ENCODE data around the gene KRI1.

Gene KRI1

GRCh38 chr19:10593148-10593547, 27.3 kb upstream of the KRI1 start:
- Histone ChIP-seq H3K36me3 (no peaks in the 10 kb centered on the region), H3K27ac (peak overlapping the region; percentile 100), H3K4me3 (ENCODE audit: low read depth in 1 of 2, low read length in 1 of 2) (peak overlapping the region; percentile 65 to 66), H3K9me3 (no peaks in the 10 kb centered on the region), H3K4me1 (ENCODE audit: control insufficient read depth in 1 of 2, insufficient read depth in 1 of 2, low read depth in 1 of 2, low read length in 1 of 2) (peaks cover 90 to 91% of the 10 kb centered on the region in 2 experiments), H3K27me3 (no peaks in the 10 kb centered on the region)
- TF ChIP-seq, protein P1, sequence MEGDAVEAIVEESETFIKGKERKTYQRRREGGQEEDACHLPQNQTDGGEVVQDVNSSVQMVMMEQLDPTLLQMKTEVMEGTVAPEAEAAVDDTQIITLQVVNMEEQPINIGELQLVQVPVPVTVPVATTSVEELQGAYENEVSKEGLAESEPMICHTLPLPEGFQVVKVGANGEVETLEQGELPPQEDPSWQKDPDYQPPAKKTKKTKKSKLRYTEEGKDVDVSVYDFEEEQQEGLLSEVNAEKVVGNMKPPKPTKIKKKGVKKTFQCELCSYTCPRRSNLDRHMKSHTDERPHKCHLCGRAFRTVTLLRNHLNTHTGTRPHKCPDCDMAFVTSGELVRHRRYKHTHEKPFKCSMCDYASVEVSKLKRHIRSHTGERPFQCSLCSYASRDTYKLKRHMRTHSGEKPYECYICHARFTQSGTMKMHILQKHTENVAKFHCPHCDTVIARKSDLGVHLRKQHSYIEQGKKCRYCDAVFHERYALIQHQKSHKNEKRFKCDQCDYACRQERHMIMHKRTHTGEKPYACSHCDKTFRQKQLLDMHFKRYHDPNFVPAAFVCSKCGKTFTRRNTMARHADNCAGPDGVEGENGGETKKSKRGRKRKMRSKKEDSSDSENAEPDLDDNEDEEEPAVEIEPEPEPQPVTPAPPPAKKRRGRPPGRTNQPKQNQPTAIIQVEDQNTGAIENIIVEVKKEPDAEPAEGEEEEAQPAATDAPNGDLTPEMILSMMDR (IDR thresholded peaks at IDR 0.05) = no peak

DNA sequence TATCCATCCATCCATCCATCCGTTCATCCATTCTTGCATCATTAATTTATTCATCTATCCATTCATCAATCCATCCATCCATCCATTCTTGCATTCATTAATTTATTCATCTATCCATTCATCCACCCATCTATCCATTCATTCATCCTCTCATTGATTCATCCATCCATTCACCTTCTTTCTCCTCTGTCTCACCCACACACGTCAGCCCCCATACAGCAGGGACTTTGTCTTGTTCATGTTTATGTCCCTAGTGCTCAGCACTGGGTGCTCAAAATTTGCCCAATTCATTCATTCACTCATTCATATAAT, 22.0 kb upstream of the KRI1 start:
- Histone ChIP-seq H3K27me3 (peaks cover 17% of the 10 kb centered on the region), H3K36me3 (no peaks in the 10 kb centered on the region), H3K27ac (no peak overlapping the region), H3K9me3 (no peaks in the 10 kb centered on the region), H3K4me1 (ENCODE audit: control insufficient read depth in 1 of 2, insufficient read depth in 1 of 2, low read depth in 1 of 2, low read length in 1 of 2) (peaks cover 48 to 62% of the 10 kb centered on the region in 2 experiments), H3K4me3 (ENCODE audit: low read depth in 1 of 2, low read length in 1 of 2) (no peak overlapping the region)
- TF ChIP-seq, protein P1 (IDR thresholded peaks at IDR 0.05) = no peak

DNA sequence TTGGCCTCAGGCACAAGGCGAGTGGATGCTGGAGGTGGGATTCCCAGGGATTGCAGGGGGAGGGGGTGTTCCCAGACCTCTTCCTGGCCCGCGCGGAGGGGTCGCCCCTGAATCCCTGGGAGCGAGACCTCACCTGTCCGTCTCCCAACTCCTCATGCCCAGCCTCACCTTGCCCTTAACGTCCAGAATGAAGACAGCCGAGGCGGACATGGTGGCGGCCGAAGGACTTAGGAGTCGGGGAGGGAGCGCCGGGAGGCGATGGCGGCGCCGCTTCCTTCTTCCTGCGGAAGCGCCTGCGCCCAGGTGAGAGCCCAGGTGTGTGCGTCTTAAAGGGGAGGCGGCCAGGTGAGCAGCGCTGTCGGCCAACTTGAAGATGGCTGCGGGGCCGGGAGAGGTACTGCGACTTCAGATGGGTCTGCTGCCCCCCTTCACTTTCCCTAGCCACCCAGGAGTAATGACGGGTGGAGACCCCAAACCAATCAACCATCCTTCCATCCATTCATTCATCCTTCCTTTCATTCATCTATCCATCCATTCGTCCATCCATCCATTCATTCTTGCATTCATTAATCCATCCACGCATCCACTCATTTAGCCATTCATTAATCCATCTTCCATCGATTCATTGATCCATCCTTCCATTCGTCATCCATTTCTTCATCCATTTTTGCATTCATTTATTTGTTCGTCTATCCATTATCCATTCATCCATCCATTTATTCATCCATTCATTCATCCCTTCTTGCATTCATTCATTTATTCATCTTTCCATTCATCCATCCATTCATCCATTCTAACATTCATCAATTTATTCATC, 21.4 kb upstream of the KRI1 start, which contains the start of gene AP1M2:
TSS of gene AP1M2 (minus strand) at position 291 of the 817 bp plus-strand sequence. CDS start at position 210, 81 bp downstream.
- H3K27me3 ChIP-seq = peaks cover 17% of the 10 kb centered on the region
- no peaks in the 10 kb centered on the region for H3K9me3 ChIP-seq
- no peak within 1 kb of the TSS for H3K27ac ChIP-seq
- TF ChIP-seq, protein P1 (IDR thresholded peaks at IDR 0.05) = no peak
- H3K4me3 ChIP-seq (ENCODE audit: low read depth in 1 of 2, low read length in 1 of 2) = no peak within 1 kb of the TSS
- H3K4me1 ChIP-seq (ENCODE audit: control insufficient read depth in 1 of 2, insufficient read depth in 1 of 2, low read depth in 1 of 2, low read length in 1 of 2) = peaks cover 43 to 56% of the 10 kb centered on the region in 2 experiments
- H3K36me3 ChIP-seq = no peaks in the 10 kb centered on the region

DNA sequence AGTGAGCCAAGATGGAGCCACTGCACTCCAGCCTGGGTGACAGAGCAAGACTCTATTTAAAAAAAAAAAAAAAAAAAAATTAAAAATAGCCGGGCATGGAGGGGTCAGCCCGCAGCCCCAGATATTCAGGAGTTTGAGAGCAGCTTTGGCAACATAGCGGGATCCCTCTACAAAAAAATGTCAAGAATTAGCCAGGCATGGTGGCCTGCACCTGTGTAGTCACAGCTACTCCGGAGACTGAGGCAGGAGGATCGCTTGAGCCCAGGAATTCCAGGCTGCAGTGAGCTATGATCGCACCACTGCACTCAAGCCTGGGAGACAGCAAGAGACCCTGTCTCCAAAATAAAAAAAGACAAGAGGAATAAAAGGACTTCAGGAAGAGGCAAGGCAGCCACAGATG, 20.6 kb upstream of the KRI1 start:
- no peak overlapping the region for H3K27ac ChIP-seq
- peaks cover 37 to 52% of the 10 kb centered on the region in 2 experiments for H3K4me1 ChIP-seq (ENCODE audit: control insufficient read depth in 1 of 2, insufficient read depth in 1 of 2, low read depth in 1 of 2, low read length in 1 of 2)
- peaks cover 17% of the 10 kb centered on the region for H3K27me3 ChIP-seq
- no peaks in the 10 kb centered on the region for H3K36me3 ChIP-seq
- H3K4me3 ChIP-seq (ENCODE audit: low read depth in 1 of 2, low read length in 1 of 2) = no peak overlapping the region
- no peaks in the 10 kb centered on the region for H3K9me3 ChIP-seq
- TF ChIP-seq, protein P1 (IDR thresholded peaks at IDR 0.05) = no peak

DNA sequence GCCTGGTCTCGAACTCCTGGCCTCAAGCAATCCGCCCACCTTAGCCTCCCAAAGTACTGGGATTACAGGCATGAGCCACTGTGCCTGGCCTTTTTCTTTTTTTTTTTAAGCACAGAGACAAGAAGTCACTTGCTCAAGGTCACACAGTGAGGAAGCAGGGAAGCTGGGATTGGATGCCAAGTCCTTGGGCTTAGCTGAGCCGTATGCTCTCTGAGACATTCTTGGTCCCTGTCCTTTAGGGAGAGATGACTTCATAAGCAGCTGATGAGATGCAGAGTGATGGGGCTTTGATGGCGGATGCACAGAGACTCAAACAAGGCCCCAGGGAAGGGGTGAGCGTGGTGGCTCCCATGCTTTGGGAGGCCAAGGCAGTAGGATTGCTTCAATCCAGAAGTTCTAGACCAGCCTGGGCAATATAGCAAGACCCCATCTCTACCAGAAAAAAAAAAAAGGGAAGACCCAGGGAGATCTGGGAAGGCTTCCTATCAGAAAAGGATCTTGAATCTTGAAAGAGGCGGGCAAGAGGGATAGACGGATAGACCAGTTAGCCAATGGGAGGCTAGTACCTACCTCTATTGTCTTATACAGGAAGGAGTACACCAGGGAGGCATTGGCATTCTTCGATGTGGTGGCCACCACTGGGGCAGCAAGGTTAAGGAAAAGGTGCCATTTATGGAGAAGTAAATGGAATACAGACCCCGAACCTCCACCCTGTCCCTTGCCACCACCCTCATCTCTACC, 17.4 kb upstream of the KRI1 start:
- peaks cover 17% of the 10 kb centered on the region for H3K27me3 ChIP-seq
- H3K9me3 ChIP-seq = no peaks in the 10 kb centered on the region
- H3K4me3 ChIP-seq (ENCODE audit: low read depth in 1 of 2, low read length in 1 of 2) = no peak overlapping the region
- peaks cover 18 to 30% of the 10 kb centered on the region in 2 experiments for H3K4me1 ChIP-seq (ENCODE audit: control insufficient read depth in 1 of 2, insufficient read depth in 1 of 2, low read depth in 1 of 2, low read length in 1 of 2)
- no peak overlapping the region for H3K27ac ChIP-seq
- no peaks in the 10 kb centered on the region for H3K36me3 ChIP-seq
- TF ChIP-seq, protein P1 (IDR thresholded peaks at IDR 0.05) = no peak
